GM18507 (cell line): ENCODE results near the gene CROCC.

Source experiments
- DNase-seq: peaks from one replicate; pipeline ENCODE4 v3.0.0; 2011; ENCODE audit warnings: low read depth; ENCODE audit not compliant: insufficient read length; ENCODE audit errors: extremely low spot score
- FAIRE-seq: peaks from 2 replicates; lab custom pipeline; 2011; peaks lifted over from hg19 to GRCh38; lab: Jason Lieb, UNC

Gene CROCC

GRCh38 chr1:16978139-16978538 is 56.4 kb downstream of the CROCC start:
- FAIRE-seq, result no peak
- DNase-seq, result no peak

- no peak for FAIRE-seq
- no peak for DNase-seq
Measured at GRCh38 chr1:16978567-16979474, 57.1 kb downstream of the CROCC start.

- FAIRE-seq, result no peak
- no peak for DNase-seq
Measured at GRCh38 chr1:16979475-16980327, 58.0 kb downstream of the CROCC start.

GRCh38 chr1:16980473-16981268 is 58.9 kb downstream of the CROCC start, which contains the start of gene MFAP2:
Gene MFAP2, minus strand, starts transcription at chr1:16980620. Its CDS starts 2,347 bp downstream, at chr1:16978273.
- no peak for DNase-seq
- FAIRE-seq, result no peak

GRCh38 chr1:16981269-16981849 is 59.6 kb downstream of the CROCC start:
- DNase-seq, result no peak
- no peak for FAIRE-seq

GRCh38 chr1:16982902-16983301 is 61.2 kb downstream of the CROCC start:
- DNase-seq (no peak), FAIRE-seq (no peak)

- FAIRE-seq (no peak), DNase-seq (no peak)
Measured at GRCh38 chr1:16983649-16984048, 61.9 kb downstream of the CROCC start.

- DNase-seq (no peak), FAIRE-seq (no peak)
Measured at GRCh38 chr1:16984717-16985116, 63.0 kb downstream of the CROCC start.

GRCh38 chr1:16986113-16986512 is 64.4 kb downstream of the CROCC start:
- DNase-seq, result no peak
- FAIRE-seq, result no peak

- no peak for DNase-seq
- FAIRE-seq, result no peak
Measured at GRCh38 chr1:16986560-16986959, 64.8 kb downstream of the CROCC start.

GRCh38 chr1:16986962-16987361 is 65.2 kb downstream of the CROCC start:
- FAIRE-seq (no peak), DNase-seq (no peak)

GRCh38 chr1:16988210-16988609 is 66.5 kb downstream of the CROCC start:
- no peak for DNase-seq
- no peak for FAIRE-seq

- FAIRE-seq (no peak), DNase-seq (no peak)
Measured at GRCh38 chr1:16989676-16990391, 68.1 kb downstream of the CROCC start.

GRCh38 chr1:16991571-16991970 is 69.8 kb downstream of the CROCC start:
- no peak for DNase-seq
- FAIRE-seq, result no peak

- DNase-seq (no peak), FAIRE-seq (no peak)
Measured at GRCh38 chr1:16992102-16992501, 70.4 kb downstream of the CROCC start.

GRCh38 chr1:16992675-16993074 is 70.9 kb downstream of the CROCC start:
- DNase-seq, result no peak
- FAIRE-seq, result no peak

- no peak for DNase-seq
- FAIRE-seq, result no peak
Measured at GRCh38 chr1:16993521-16994038, 71.8 kb downstream of the CROCC start.

- DNase-seq, result no peak
- FAIRE-seq, result no peak
Measured at GRCh38 chr1:16996845-16997244, 75.1 kb downstream of the CROCC start.
